GM12874 (cell line): ENCODE results near the gene RAB4B.

Experiments
- CTCF ChIP-seq: IDR thresholded peaks from 2 replicates; pipeline ENCODE4 v1.5.1; 2011; ENCODE audit warnings: low read depth, mild to moderate bottlenecking, control low read depth, low read length, moderate library complexity; ENCODE audit not compliant: insufficient read depth

Gene RAB4B

DNA sequence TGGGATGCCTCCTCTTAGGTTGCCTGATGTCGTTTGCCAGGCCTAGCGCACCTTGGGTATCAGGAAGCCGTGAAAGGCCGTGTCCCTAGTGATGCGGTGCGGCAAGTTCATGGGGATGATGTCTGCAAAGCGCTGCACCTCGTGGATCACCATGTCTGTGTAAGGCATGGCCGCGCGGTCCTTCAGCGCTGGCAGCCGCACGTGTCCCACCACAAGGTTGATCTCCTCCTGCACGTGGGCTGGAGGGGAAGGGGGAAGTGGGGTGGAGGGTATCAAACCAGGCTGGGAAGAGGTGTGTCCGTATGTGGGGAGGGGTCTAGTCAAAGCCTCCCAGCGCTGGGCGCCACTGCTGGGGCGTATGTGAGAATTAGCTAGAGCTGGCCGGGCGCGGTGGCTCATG lies 44.1 kb downstream of the RAB4B start:
- TF ChIP-seq CTCF, result no peak

- no peak for TF ChIP-seq CTCF
Observed at GRCh38 chr19:40827386-40828247, 49.6 kb downstream of the RAB4B start.

- TF ChIP-seq CTCF, result no peak
Observed at GRCh38 chr19:40829205-40829604, 51.2 kb downstream of the RAB4B start.

GRCh38 chr19:40831502-40832430 lies 53.7 kb downstream of the RAB4B start:
- no peak for TF ChIP-seq CTCF

DNA sequence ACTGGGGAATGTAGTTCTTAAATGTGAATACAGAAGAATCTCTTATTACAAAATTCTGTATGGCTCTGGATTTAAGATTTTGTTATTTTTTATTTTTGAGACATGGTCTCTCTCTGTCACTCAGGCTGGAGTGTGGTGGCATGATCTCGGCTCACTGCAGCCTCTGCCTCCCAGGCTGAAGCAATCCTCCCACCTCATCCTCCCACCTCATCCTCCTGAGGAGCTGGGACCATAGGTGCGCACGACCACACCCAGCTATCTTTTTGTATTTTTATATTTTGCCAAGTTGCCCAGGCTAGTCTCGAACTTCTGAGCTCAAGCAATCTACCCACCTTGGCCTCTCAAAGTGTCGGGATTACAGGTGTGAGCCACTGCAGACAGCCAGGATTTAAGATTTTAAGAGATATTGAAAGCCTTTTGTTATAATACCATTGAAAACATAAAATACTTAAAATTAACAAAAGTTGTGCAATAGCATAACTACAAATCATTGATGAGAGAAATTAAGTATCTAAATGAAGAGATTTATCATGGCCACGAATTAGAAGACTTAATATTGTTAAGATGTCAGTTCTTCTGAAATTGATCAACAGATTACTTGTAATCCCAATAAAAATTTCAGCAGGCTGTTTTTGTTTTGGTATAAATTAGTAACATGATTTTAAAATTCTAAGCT lies 58.8 kb downstream of the RAB4B start:
- TF ChIP-seq CTCF, result no peak
